Stimulated activated CD8-positive, alpha-beta memory T cell treated with anti-CD3 and anti-CD28 coated beads, Interleukin-7, amount 100 ng/mL, for 24 hours (primary cell): Measurements from ENCODE around the gene PYDC2.
"Not testable (repeated sequence)": the region's sequence is repeated elsewhere in the genome, so short reads cannot be mapped to it uniquely, and the experiment has no call there.

Experiments
- DNase-seq: peaks from one replicate; pipeline ENCODE4 v3.0.0-alpha.2; 2020; ENCODE audit warnings: low read depth

The PYDC2 gene

DNA sequence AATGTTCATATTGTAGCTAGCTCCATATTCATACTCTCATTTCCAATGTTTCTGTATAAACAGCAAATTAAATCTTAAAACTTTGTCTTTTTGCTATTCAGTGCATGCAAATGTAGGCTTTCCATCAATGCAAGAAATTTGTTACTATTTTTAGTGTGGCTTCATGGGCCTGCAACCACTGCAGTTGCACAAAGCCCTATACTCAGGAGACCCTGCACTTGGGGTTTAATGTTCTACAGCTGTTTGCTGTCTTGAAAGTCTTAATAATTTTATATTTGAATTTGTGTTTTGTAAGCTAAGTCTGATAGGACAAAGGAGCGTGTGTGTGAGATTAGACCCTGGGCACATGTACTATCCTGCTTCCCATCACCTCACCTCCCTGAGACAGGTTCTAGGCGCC, 9.6 kb downstream of the PYDC2 start:
- no peak for DNase-seq

DNA sequence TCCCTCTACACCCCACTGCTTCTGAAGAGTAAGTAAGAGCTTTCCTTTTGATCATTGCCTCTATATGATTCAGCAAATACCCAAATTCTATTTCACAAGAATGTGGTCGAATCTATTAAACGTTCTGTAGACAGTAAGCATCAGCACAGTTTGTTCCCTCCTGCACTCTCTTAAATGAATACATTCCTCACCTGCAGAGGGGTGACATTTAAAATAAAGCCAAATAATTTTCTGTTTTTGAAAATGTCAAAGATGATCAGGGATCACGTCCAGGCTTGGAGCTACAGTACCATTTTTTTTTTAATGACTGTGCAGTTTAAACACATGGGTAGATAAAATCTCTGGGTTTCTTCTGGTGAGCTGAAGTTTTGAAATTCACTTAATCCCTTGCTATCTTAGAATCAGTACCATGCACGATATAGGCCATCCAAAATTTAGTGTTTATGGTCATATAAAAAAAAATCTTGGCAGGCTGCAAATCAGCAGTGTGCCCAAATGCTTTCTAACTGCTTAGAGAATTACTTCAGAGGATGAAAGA, 12.8 kb downstream of the PYDC2 start:
- no peak for DNase-seq

DNA sequence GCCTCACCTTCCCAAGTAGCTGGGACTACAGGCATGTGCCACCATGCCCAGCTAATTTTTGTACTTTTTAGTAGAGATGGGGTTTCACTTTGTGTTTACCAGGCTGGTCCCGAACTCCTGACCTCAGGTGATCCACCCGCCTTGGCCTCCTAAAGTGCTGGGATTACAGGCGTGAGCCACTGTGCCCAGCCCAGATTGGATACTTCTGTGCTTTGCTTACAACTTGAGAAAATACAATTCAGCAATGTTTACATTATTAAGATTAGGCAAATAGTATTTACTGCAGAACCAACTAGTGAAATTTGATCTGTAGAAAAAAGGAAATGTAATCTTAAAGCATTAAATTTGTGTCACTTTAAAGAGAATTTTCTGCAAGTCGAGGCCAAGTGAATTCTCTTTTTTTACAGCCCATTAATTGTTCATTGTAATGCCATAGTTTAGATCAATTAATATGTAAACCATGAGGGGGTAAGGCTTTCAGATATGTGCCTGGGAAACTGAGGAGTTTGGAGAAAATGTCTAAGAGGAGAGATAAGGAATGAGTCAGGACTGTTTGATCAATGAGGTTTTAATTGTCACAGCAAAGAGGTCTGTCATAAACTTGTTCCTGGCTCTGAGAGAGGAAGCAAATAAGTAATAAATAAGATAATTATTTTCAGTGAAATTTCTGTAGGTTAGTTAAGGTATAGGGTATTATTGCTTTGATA, 15.3 kb downstream of the PYDC2 start:
- no peak for DNase-seq

DNA sequence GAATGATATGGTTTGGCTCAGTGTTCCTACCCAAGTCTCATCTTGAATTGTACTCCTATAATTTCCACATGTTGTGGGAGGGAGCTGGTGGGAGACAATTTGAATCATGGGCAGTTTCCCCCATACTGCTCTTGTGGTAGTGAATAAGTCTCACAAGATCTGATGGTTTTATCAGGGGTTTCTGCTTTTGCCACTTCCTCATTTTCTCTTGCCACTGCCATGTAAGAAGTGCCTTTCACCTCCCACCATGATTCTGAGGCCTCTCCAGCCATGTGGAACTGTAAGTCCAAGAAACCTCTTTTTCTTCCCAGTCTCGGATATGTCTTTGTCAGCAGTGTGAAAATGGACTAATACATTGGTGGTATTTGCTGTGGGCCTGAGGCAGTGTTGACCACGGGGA, 23.0 kb downstream of the PYDC2 start:
- not testable (repeated sequence) for DNase-seq

DNA sequence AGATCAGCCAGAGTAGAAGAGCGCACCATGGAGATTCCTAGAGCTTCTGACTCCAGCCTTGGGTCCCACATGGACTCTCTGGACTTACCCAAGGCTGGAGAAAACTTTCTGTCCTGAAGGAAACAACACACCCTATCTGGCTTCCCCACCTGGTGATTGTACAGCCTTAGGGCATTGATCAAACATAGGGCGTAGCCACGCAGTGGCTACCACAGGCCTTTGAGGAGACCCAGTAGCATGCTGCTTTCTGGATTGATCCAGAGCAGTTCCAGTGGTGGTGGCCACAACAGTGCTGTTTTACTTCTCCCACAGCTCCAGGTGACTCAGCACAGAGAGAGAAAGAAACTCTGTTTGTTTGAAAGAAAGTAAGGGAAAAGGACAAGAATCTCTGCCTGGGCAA, 23.5 kb downstream of the PYDC2 start:
- no peak for DNase-seq

DNA sequence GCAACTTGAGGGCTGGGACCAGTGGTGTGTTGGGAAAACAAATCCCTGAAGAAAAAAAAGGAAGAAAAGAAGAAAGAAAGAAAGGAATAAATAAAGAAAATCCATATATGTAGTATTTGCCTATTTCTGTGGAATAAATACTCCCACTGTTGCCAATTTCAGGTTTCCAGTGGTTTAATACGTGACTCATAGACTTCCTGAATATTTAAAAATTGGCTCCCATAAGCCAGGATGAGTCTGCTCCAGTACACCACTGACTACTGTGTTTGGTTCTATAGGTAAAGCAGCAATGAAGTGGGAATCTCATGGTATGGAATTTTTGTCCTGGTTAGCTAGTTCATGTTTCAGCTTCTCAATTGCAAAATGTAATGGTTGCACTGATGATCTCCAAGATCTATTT, 31.6 kb downstream of the PYDC2 start:
- DNase-seq = no peak

DNA sequence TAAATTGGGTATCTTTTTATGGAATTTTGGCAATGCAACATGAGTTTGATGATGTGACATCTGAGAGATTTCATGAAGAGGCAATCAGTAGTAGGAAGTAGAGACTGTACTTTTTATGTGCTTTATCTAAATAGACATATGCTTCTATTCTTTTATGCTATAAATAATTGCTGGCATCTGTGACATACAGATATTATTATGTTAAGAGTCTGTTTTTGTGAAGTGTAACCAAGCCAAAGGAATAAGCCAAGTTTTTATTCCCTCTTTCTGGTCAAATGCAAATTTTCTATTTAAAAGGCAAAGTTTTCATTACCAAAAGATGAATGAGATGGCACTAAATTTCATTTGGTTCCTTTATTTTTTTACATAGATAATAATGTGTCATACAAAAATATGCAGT, 32.4 kb downstream of the PYDC2 start:
- no peak for DNase-seq

DNA sequence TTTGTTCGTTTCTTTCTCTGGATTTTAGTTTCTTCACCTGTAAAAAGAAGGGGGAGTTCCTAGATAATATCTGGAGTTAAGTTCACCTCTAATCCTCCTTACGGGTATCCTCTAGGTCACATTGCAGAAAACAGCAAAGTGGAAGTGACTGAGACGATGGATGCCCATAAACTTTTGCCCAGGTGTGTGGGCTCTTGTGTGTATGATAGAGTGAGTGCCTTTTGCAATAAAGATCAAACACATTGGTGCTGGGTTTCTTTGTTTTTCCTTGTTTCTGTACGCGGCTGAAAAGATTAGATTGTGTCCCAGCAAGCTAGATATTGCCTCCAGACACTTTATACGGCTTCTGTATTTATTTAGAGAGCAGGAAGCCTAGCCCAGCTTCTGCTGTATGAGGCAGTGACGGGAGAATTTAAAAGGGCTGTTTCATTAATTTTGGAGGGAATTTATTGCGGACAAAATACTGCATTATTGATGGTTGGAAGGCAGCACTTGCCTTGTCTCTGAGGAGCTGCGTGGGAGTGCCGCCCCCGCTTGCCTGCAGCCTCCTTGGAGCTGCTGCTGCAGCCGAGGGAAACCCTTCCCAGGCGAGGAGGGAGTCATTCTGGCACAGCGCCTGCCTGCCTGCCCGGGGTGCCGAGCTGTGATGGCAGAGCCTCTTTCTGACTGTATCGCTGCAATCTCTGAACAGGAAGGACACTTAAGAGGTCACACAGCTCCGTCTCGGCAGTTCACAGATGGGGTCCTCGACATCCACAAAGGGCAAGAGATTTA, 38.5 kb downstream of the PYDC2 start:
- DNase-seq = no peak

DNA sequence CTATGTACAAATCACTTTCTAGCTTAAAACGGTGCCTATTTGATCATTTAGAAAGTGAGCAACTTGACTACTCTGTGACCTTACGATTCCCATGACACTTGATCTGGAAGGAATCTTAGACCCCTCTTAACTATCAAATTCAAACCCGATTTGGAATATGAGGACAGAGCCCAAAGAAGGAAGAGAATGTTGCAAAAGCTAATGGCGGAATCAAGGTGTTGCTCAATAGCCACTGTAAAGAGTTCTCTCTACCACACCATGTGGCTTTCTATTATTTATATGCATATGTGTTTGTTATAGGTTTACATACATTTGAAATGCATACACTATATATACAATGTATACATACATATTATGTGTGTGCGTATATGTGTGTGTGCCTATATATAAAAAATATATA, 39.9 kb downstream of the PYDC2 start:
- DNase-seq = no peak

DNA sequence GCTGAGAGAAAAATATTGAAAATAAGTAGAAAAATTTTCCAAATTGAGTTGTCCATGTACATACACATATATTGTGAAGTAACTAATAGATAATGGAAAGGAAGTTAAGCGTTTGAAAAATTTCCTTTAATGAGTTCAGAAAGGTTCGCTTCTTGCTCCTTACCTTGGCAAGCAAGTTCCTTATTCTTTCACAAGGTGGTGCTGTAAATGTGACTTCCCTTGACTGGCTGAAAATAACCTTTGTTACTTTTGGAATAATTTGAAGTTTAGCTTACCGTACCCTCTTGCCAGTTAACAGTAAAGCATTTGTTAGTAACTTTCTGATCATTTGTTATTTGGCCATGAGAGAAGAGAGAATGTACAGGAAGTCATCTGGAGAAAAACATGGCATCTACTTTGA, 41.6 kb downstream of the PYDC2 start:
- DNase-seq = no peak

DNA sequence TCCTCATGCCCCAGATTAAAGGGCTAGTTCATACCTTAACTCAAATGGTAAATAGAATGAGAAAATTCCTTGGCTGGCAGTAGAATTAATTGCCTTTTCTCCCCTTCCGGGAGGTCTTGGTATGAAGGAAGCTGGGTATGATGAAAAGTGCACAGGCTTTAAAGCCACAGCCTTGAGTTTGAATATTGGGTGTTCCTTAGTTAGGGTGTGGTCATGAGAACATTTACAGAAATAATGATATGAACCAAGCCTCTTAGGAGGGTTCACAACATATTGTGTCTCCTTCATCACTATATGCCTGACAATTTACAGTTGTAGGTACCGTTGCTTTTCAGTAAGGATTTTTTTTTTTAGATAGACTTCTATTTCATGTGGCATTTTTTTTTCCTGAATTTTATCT, 48.1 kb downstream of the PYDC2 start:
- DNase-seq = no peak
